Body of pancreas (tissue), 4 donors: Measurements from ENCODE around the gene P3H4. TPM values are rescaled to one million over a fixed set of nuclear protein-coding genes. Genes with fewer than 3 reads are reported as not detected.
"Not testable (repeated sequence)": the region's sequence is repeated elsewhere in the genome, so short reads cannot be mapped to it uniquely, and the experiment has no call there.

Experiments used
- ATAC-seq: fragments of 150-250 bp; one replicate; pipeline ENCODE4 v1.9.1; 2016
- DNase-seq, 4 donors: peaks; one replicate each; pipeline ENCODE4 v3.0.0-alpha.2; 2019
- H3K27ac ChIP-seq, 4 donors: fragments of 200-600 bp; sonication (generic); 1 replicate in 3 of 4; 2 replicates in 1 of 4; pipeline versions ENCODE4 v1.5.1 to v1.6.1; 2016 to 2019; ENCODE audit warnings: mild to moderate bottlenecking in 1 of 4, mixed read lengths in 1 of 4, moderate library complexity in 1 of 4
- H3K27me3 ChIP-seq, 2 donors: fragments of 200-600 bp; sonication (generic); one replicate each; pipeline ENCODE4 v1.6.0; 2016; ENCODE audit warnings: mild to moderate bottlenecking in 1 of 2
- H3K36me3 ChIP-seq, 2 donors: fragments of 200-600 bp; sonication (generic); replicated peaks in 1 of 2; 2 replicates each; pipeline ENCODE4 v1.5.1; 2016; ENCODE audit warnings: low read depth in 2 of 2; ENCODE audit not compliant: insufficient read depth in 1 of 2
- H3K4me1 ChIP-seq: fragments of 200-600 bp; sonication (generic); one replicate; pipeline ENCODE4 v1.6.0; 2016
- H3K4me3 ChIP-seq, 2 donors: fragments of 200-600 bp; sonication (generic); 1 replicate in 1 of 2; 2 replicates in 1 of 2; pipeline ENCODE4 v1.5.1; 2016 to 2019
- H3K9me3 ChIP-seq, 3 donors: fragments of 200-600 bp; sonication (generic); 1 replicate in 2 of 3; 2 replicates in 1 of 3; pipeline ENCODE4 v1.5.1; 2016
- CTCF ChIP-seq, 7 experiments: fragments of 450-650 bp in 4 of 7; fragments of 200-600 bp in 3 of 7; sonication (generic) in 3 of 7; IDR thresholded peaks; one replicate each; pipeline ENCODE4 v1.5.1; 2016 to 2019; ENCODE audit warnings: antibody characterized with exemption in 7 of 7
- POLR2A ChIP-seq, 3 donors: fragments of 450-650 bp; IDR thresholded peaks; one replicate each; pipeline ENCODE4 v1.6.1; 2016; ENCODE audit warnings: antibody characterized with exemption in 3 of 3, mild to moderate bottlenecking in 2 of 3
- WGBS, 2 donors: methylation state at CpG; one replicate each; pipeline ENCODE4 v1.1.5; 2017; 5-methylcytosine and 5-hydroxymethylcytosine counted together
- intact Hi-C: fragments of 100-400 bp; cut with DNase I; formaldehyde crosslinking; loops from one replicate; pipeline ENCODE4 v1.15.1; 2023
- total RNA-seq, 2 donors: library from RNA; depleted of rRNA; stranded (reverse); fragments of >200 nt; gene quantifications; one replicate each; pipeline ENCODE4 v1.1.0, GENCODE V29; 2016

Gene P3H4
- total RNA-seq, 2 donors from 2014 or later, result 18.4 to 22.7 TPM

- no peaks in the 10 kb centered on the region for H3K27me3 ChIP-seq
- no peaks in the 10 kb centered on the region for H3K9me3 ChIP-seq
- H3K4me1 ChIP-seq, result peaks cover 18% of the 10 kb centered on the region
- peak overlapping the region in 1 of 2 donors; percentile 91 for H3K4me3 ChIP-seq
- 35 to 40% methylated on average over 11 to 21 of the region's 21 CpGs for WGBS, 2 donors
- peak; percentile 7 for ATAC-seq
- H3K36me3 ChIP-seq, result peaks cover 0 to under 1% of the 10 kb centered on the region in 2 donors
- no peak for DNase-seq
- intact Hi-C loops, result no loop called here
- no peak for TF ChIP-seq CTCF (IDR thresholded peaks at IDR 0.05)
- no peak for TF ChIP-seq POLR2A (IDR thresholded peaks at IDR 0.05)
- peak overlapping the region; percentile 34 to 73 (median 68) for H3K27ac ChIP-seq
These were observed 24.9 kb upstream of the P3H4 start for GRCh38 chr17:41836550-41837196.

GRCh38 chr17:41835800-41836549 lies 24.2 kb upstream of the P3H4 start, which contains the start of gene NT5C3B:
TSS of gene NT5C3B (minus strand) at chr17:41836232. CDS start at chr17:41836193, 39 bp downstream.
- intact Hi-C loops, result no loop called here
- peak; percentile 14 to 39 (median 37) for TF ChIP-seq POLR2A (IDR thresholded peaks at IDR 0.05)
- no peak for TF ChIP-seq CTCF (IDR thresholded peaks at IDR 0.05)
- Histone ChIP-seq H3K27me3 (no peaks in the 10 kb centered on the region), H3K4me3 (peak within 1 kb of the TSS; percentile 91 to 97), H3K27ac (peak within 1 kb of the TSS; percentile 34 to 73 (median 68)), H3K9me3 (no peaks in the 10 kb centered on the region), H3K36me3 (peaks cover 0 to 2% of the 10 kb centered on the region in 2 donors), H3K4me1 (peaks cover 18% of the 10 kb centered on the region)
- ATAC-seq (peak; percentile 91), DNase-seq (peak; percentile 57 to 78 (median 66))
- 0 to 1% methylated on average over 1 to 47 of the region's 72 CpGs for WGBS, 2 donors

- ATAC-seq, result peak; percentile 29
- 14 to 15% methylated on average over 11 to 13 of the region's 13 CpGs for WGBS, 2 donors
These were observed 23.6 kb upstream of the P3H4 start for GRCh38 chr17:41835214-41835799.

GRCh38 chr17:41829961-41830360 lies 18.2 kb upstream of the P3H4 start:
- H3K27me3 ChIP-seq, ATAC-seq, H3K4me1 ChIP-seq, H3K27ac ChIP-seq, intact Hi-C loops, DNase-seq, H3K36me3 ChIP-seq, H3K4me3 ChIP-seq, H3K9me3 ChIP-seq: not testable (repeated sequence)
- WGBS, 2 donors, result 86% methylated on average over 10 of the region's 10 CpGs

More at GRCh38 chr17:41835214-41835799, 23.6 kb upstream of the P3H4 start:
- intact Hi-C loops, result no loop called here
- H3K36me3 ChIP-seq, result peaks cover 0 to 6% of the 10 kb centered on the region in 2 donors
- H3K9me3 ChIP-seq, result no peaks in the 10 kb centered on the region
- DNase-seq, result no peak
- H3K4me3 ChIP-seq, result peak overlapping the region; percentile 91 to 97
- no peaks in the 10 kb centered on the region for H3K27me3 ChIP-seq
- H3K4me1 ChIP-seq, result peaks cover 18% of the 10 kb centered on the region
- H3K27ac ChIP-seq, result peak overlapping the region in 3 of 4 donors; percentile 68 to 73 (median 69)
- no peak for TF ChIP-seq CTCF (IDR thresholded peaks at IDR 0.05)
- no peak for TF ChIP-seq POLR2A (IDR thresholded peaks at IDR 0.05)
